SK-MEL-5 (cell line): ENCODE measurements around the gene ULK1. TPM values are rescaled to one million over a fixed set of nuclear protein-coding genes. Genes with fewer than 3 reads are reported as not detected.
"Not testable (repeated sequence)": the region's sequence is repeated elsewhere in the genome, so short reads cannot be mapped to it uniquely, and the experiment has no call there.

ENCODE experiments used
- DNase-seq: peaks from one replicate; pipeline ENCODE4 v3.0.0-alpha.2; 2016; ENCODE audit warnings: low read depth, low spot score
- in situ Hi-C: cut with HindIII; loops from 2 replicates; pipeline ENCODE4 v1.10.0; 2016; ENCODE audit warnings: low sequenced_read_pairs, high pct_unique_total_duplicates, low pct_unique_long_range_greater_than_20kb
- total RNA-seq: library from RNA; depleted of rRNA; stranded (reverse); fragments of >200 nt; shearing (Covaris generic); gene quantifications from 2 replicates; pipeline ENCODE4 v1.2.3, GENCODE V29; 2014

ULK1 gene
- total RNA-seq, 1 experiment from 2014 or later, result 2.1 TPM

DNA sequence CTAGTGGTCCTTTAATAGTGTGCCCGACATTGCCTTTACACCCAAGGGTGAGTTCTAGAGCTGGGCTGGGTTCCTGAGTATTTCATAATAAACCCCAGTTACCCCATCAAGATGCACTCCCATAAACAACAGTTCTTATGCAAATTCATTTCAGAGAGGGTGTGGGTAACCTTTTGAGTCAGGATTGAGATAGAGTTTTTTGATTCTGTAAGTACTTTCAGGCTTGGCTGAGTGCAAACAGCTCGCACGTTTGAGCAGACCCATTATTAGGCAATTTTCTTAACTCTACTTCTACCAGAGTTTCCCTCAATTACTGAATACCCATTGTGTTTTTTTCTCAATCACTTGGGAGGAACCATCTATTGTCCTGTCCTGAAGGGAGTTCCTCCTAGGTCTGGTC is 16.0 kb upstream of the ULK1 start:
- in situ Hi-C loops, DNase-seq: not testable (repeated sequence)

DNA sequence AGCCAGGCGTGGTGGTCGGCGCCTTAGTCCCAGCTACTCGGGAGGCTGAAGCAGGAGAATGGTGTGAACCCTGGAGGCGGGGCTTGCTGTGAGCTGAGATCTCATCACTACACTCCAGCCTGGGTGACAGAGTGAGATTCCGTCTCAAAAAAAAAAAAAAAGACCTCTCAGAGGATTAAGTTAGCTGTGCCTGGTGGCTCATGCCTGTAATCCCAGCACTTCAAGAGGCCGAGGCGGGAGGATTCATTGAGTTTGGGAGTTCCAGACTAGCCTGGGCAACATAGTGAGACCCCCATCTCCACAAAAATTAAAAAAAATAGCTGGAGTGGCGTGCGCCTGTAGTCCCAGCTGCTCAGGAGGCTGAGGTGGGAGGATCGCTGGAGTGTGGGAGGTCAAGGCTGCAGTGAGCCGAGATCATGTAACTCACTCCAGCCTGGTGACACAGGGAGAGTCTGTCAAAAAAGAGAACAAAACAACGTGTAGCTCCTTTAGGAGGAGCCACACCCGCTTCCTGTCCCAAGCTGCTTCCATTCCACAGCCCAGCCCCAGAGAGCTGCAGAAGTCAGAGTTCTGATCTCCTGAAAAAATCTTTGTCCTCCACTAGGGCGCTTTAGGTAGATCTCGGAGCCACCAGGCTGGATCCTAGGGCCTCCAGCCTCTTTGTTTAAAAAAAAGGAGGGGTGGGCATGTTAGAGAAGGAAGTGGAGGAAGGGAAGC is 11.5 kb upstream of the ULK1 start:
- in situ Hi-C loops, result no loop called here
- DNase-seq, result no peak

GRCh38 chr12:131883521-131883900 is 10.9 kb upstream of the ULK1 start:
- in situ Hi-C loops, result no loop called here
- no peak for DNase-seq

DNA sequence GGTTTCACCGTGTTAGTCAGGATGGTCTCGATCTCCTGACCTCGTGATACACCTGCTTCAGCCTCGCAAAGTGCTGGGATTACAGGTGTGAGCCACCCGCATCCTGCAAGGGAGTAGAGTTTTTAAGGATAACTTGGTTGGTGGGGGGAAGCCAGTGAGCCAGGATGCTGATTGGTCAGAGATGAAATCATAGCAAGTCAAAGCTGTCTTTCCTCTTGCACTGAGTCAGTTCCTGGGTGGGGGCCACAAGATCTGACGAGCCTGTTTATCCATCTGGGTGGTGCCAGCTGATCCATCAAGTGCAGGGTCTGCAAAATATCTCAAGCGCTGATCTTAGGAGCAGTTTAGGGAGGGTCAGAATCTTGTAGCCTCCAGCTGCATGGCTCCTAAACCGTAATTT is 9.3 kb upstream of the ULK1 start:
- in situ Hi-C loops, DNase-seq: not testable (repeated sequence)

DNA sequence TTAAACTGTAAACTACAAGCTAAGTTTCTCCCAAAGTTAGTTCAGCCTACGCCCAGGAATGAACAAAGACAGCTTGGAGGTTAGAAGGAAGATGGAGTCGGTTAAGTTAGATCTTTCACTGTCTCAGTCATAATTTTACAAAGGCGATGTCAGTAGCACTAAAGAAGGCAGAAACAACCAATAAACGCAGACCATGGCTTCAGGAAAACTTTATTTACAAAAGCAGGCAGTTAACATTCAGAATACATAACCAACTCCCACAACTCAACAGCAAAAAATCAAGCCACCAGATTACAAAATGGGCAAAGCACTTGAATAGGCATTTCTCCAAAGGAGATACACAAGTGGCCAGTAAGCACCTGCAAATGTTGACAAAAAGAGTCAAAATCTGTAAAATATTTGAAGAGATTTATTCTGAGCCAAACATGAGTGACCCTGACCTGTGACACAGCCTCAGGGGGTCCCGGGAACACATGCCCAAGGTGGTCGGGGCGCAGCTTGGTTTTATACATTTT is 8.8 kb upstream of the ULK1 start:
- in situ Hi-C loops, result no loop called here

DNA sequence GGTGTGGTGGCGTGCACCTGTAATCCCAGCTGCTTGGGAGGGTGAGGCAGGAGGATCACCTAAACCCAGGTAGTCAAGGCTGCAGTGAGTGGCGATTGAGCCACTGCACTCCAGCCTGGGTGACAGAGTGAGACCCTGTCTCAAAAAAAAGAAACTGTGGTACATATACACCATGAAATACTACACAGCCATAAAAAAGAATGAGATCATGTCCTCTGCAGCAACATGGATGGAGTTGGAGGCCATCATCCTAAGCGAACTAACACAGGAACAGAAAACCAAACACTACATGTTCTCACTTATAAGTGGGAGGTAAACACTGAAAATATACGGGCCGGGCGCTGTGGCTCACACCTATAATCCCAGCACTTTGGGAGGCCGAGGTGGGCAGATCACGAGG is 2.7 kb upstream of the ULK1 start:
- in situ Hi-C loops, DNase-seq: not testable (repeated sequence)

More for the DNA sequence above, 8.8 kb upstream of the ULK1 start:
- DNase-seq, result no peak

GRCh38 chr12:131892711-131893604 is 1.5 kb upstream of the ULK1 start:
- in situ Hi-C loops, result no loop called here
- DNase-seq, result no peak

DNA sequence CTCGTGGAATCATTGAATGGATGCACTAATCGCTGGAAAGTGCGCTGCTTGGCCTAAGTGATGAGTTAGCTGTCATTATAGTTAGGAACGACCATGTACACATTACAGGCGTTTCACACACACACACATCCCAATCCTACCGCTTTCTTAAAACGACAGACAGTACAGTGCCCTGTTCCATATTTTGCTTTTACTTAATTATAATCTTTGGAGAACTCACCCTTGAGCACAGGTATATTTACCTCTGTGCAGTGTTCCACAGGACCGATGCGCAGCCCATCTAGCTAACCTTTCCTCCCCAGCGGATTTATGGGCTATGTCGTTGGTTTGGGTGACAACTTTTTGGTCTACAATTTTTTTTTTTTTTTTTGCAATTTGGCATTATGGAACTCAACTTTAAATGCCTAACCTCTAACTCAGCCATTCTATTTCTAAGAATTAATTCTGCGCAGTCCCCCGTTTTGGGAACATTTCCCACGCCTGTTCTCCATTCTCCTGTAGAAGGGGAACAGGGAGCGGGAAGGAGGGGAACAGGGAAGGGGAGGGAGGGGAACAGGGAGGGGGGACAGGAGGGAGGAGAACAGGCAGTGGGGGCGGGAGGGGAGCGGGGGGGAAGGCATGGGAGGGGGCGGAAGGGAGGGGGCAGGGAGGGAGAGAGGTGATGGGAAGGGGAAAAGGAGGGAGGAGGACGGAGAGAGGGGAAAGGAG is 663 bp upstream of the ULK1 start:
- no peak for DNase-seq
- in situ Hi-C loops, result no loop called here

DNA sequence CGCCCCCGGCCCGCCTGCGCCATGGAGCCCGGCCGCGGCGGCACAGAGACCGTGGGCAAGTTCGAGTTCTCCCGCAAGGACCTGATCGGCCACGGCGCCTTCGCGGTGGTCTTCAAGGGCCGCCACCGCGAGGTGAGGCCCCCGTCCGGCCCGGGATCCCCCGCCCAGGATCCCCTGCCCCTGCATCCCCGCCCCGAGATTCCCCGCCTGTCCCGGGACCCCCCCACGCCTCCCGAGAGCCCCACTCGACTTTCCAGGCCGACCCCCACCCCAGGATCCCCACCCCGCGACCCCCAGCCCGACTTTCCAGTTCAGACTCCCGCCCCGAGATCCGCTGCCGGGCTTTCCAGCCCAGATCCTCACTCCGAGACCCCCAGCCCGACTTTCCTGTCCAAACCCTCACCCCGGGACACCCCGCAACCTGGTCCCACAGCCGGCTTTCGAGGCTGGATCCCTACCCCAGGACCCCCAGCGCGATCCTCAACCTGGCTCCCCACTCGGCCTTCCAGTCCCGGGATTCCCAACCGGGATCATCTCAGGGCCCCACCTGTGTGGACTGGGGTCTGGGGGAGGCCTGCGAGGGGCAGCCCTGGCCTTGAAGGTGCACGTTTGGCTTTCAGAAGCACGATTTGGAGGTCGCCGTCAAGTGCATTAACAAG is 688 bp downstream of the ULK1 start:
- in situ Hi-C loops, result no loop called here
- DNase-seq, result no peak

GRCh38 chr12:131895640-131896079 is 1.2 kb downstream of the ULK1 start:
- in situ Hi-C loops, result no loop called here
- no peak for DNase-seq

- in situ Hi-C loops, result no loop called here
- peak; percentile 60 for DNase-seq
Observed at GRCh38 chr12:131896080-131896810, 1.8 kb downstream of the ULK1 start.

DNA sequence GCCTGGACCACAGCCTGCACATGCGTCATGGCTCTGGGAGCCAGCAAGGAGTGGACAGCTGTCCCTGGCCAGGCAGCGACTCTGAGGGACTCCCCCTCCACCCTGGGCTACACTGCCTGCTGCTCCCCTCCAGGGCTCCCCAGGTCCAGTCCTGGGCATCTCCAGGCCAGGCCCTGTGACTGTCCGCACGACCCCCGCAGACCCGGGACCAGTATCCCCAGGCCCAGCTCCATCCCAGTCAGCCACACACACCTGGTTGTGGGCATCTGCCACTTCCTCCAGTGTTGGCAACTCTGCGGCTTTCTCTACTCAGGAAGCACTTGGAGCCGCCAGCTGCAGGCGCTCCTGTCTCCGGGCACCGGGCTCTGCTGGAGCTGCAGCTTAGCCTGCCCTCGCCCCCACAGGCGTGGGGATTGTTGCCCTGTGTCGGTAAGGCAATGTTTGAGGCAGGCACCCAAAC is 2.4 kb downstream of the ULK1 start:
- no peak for DNase-seq
- in situ Hi-C loops, result no loop called here

GRCh38 chr12:131897276-131897675 is 2.9 kb downstream of the ULK1 start:
- in situ Hi-C loops, result no loop called here

DNA sequence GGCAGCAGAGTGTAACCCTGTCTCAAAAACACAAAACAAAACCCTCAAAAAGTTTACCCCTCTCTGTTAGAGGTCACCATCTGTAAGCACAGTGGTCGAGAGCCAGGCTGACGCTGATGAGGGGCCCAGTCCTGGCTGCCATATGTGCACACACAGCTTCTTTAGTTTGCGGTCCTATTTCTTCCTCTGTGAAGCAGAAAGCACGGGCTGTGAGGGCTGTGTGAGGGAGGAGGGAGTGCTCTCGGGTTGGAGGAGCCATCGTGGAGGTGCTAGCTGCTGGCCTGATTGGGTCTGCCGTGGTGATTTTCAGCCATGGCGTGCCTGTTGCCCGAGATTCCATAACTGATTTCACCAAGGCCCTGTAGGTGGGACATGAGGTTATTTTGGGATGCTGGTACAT is 3.5 kb downstream of the ULK1 start:
- no peak for DNase-seq
- in situ Hi-C loops, result no loop called here

More at GRCh38 chr12:131897276-131897675, 2.9 kb downstream of the ULK1 start:
- no peak for DNase-seq

DNA sequence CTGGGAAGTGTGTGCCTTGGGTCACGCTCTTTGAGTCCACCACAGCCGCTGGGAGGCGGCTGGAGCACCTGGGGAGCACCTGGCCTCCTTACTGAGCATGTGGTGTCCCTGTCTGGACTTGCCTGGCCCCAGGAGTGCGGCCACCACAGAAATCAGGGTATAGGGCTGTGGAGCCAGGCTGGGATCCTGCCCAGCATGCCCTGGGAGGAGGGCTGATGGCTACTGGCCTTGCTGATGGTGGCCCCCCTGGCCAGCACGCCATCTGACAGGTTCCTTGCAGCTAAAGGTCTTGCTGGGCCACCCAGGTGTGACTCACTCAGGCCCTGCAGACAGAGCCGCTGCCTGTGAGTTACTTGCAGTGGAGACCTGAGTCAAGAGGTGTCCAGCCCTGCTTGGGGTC is 6.0 kb downstream of the ULK1 start:
- DNase-seq, result no peak
- in situ Hi-C loops, result no loop called here

- no peak for DNase-seq
- in situ Hi-C loops, result no loop called here
Observed at GRCh38 chr12:131901431-131902331, 7.3 kb downstream of the ULK1 start.
